GM12864 (cell line): ENCODE measurements around the gene CD8B2.
"Not testable (repeated sequence)": the region's sequence is repeated elsewhere in the genome, so short reads cannot be mapped to it uniquely, and the experiment has no call there.

Experiments
- DNase-seq: peaks from one replicate; pipeline ENCODE4 v3.0.0-alpha.2; 2011; ENCODE audit warnings: low read depth
- H3K4me3 ChIP-seq: 2 replicates; pipeline ENCODE4 v1.5.1; 2011; ENCODE audit warnings: mild to moderate bottlenecking, low read depth, low read length, control low read depth
- TF ChIP-seq, protein P1 (sequence below): IDR thresholded peaks from 2 replicates; pipeline ENCODE4 v1.5.1; 2011; ENCODE audit warnings: low read depth, mild to moderate bottlenecking, moderate library complexity, low read length, control low read depth, inconsistent platforms; ENCODE audit errors: missing control alignments

Gene CD8B2

GRCh38 chr2:106560773-106561172, 73.6 kb downstream of the CD8B2 start:
- DNase-seq: no peak
- H3K4me3 ChIP-seq: no peak overlapping the region
- TF ChIP-seq, protein P1, sequence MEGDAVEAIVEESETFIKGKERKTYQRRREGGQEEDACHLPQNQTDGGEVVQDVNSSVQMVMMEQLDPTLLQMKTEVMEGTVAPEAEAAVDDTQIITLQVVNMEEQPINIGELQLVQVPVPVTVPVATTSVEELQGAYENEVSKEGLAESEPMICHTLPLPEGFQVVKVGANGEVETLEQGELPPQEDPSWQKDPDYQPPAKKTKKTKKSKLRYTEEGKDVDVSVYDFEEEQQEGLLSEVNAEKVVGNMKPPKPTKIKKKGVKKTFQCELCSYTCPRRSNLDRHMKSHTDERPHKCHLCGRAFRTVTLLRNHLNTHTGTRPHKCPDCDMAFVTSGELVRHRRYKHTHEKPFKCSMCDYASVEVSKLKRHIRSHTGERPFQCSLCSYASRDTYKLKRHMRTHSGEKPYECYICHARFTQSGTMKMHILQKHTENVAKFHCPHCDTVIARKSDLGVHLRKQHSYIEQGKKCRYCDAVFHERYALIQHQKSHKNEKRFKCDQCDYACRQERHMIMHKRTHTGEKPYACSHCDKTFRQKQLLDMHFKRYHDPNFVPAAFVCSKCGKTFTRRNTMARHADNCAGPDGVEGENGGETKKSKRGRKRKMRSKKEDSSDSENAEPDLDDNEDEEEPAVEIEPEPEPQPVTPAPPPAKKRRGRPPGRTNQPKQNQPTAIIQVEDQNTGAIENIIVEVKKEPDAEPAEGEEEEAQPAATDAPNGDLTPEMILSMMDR: no peak

DNA sequence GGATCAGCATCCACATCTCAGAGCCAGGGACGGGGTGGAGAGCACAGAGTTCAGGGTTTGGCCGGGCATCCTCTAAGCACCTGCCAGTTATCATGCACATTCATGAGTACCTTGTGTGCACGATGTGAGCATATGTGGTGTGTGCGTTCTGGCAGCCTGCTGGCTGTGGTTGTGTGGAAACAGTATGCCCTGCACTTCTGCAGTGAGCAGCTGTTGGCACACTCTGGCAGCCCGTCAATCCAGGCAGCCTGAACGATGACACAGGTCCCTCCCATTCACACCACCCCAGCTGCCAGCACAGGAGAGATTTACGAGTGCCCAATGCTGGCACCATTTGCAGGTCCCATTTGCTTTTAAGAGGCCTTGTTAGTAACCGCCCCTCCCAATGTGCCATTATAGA, 74.2 kb downstream of the CD8B2 start:
- H3K4me3 ChIP-seq: no peak overlapping the region
- TF ChIP-seq, protein P1: no peak
- DNase-seq: no peak

GRCh38 chr2:106561803-106562202, 74.6 kb downstream of the CD8B2 start:
- TF ChIP-seq, protein P1: no peak
- H3K4me3 ChIP-seq: no peak overlapping the region
- DNase-seq: no peak

DNA sequence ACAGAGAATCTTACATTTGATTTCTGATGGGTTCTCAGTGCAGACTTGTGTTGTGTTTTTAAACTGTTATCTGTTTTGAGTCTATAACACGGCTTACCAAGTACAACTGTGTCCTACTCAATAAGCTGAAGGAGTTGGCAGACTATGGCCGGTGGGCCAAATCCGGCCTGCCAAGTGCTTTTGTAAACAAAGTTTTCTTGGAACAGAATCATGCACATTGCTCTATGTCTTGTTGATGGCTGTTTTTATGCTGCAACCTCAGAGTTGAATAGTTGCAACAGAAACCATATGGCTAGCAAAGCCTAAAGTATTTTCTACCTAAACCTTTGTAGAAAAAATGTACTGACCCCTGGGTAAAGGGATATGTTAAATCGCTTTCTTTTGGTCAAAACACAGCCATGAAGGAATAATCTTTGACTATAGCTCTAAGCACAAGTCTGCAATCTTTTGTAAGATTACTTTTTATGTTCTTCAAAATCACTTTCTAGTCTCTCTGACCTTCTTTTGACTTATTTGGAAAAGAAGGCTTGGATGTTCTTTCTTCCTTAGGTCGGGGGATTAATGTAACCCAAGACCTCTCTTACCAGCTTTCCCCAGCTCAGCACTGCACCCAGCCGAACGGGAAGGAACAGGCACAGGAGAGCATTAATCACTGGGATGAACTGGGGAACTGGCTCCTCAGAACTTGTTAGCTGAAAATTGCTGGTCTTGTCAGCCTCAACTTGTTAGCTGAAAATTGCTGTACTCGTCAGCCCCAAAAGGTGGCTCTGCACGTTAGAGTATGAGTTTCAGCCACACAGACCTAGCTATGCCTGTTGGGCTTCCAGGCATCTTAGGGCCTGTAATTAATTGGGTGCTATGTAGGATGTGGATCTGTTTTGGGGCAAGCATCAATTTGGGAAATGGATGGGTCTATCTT, 75.4 kb downstream of the CD8B2 start:
- TF ChIP-seq, protein P1: no peak
- DNase-seq: no peak
- no peak overlapping the region for H3K4me3 ChIP-seq

GRCh38 chr2:106563195-106563594, 76.0 kb downstream of the CD8B2 start:
- DNase-seq: no peak

DNA sequence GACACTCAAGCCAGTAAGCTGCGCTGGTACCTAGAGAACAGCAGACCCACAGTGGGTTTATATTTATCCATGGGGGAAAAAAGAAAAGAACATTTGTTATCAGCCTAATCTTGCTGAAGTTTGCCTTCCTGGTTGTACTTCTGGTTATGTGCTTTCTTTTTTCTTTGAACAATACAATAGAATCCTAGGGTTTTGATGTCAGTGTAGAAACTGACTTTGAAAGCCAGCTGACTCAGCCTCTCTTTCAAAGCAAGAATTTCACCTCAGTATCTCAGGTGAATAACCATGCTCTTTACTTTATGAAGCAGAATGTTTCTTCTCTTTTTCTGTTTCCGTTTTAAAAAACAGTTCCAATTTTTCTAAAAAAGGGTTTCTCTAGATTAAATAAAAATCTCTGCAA, 78.4 kb downstream of the CD8B2 start:
- DNase-seq: no peak
- TF ChIP-seq, protein P1: no peak
- H3K4me3 ChIP-seq: no peak overlapping the region

More at GRCh38 chr2:106563195-106563594, 76.0 kb downstream of the CD8B2 start:
- TF ChIP-seq, protein P1: no peak
- no peak overlapping the region for H3K4me3 ChIP-seq

DNA sequence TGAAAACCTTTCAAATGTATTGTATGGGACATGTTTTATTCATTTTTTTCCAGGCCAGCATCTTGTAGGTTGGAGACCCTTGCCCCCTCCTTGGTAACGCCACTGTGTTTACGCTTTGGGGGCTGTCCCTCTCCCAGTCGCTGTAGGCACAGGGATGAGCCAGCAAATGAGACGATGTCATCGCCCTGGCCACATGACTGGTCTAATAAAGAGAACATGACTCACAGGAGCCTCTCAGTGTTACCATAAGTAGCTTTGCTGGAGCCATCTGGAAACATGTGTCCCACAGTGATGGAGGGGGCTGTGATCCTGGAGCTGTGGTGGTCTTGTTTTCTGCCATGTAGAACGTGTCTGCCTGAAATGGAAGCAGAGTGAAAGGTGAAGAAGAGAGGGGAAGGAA, 78.9 kb downstream of the CD8B2 start:
- TF ChIP-seq, protein P1: no peak
- DNase-seq: no peak
- H3K4me3 ChIP-seq: no peak overlapping the region

- not testable (repeated sequence) for H3K4me3 ChIP-seq
These were observed 79.3 kb downstream of the CD8B2 start for GRCh38 chr2:106566484-106566883.

More at GRCh38 chr2:106566484-106566883, 79.3 kb downstream of the CD8B2 start:
- DNase-seq: not testable (repeated sequence)
